ENCODE results near the gene BARD1.
"Not testable (repeated sequence)": the region's sequence is repeated elsewhere in the genome, so short reads cannot be mapped to it uniquely, and the experiment has no call there.

The BARD1 gene

DNA sequence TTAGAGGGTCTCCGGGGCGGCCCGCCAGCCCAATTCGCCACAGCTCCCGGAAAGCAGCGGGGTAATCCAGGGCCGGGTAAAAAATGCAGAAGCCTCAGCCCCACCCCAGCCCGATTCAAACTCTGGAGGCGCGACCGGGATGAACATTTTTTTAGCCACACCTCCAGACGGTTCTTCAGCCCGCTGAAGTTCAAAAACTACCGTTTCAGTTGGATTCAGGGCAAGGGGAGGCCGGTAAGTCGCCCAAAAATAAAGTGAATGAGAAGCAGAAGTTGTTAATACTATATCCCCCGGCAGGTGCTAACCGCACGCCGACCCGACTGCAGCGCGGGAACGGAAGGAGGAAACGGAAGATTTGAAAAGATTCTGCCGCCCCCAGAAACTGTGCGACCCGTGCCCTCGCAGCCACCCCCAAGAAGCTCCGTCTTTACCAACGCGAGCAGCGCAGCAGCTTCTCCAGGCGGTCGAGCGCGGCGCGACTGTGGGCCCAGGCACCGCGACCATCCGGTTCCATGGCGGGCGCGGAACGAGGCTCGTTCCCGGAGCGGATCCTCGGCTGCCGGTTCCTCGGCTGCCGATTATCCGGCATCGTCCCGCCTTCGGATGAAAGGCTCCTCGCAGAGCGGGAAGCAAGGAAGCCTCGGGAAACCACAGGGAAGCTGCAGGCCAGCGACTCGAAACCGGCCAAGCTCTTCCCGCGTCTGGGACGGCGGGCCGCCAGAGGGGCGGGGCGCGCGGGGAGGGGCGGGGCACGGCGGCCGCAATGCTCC is at the start of gene BARD1:
Gene BARD1, minus strand, starts transcription at position 703 of the 770 bp plus-strand sequence. Its CDS starts 114 bp downstream, at position 589.
- ATAC-seq = peak; percentile 17 to 18

DNA sequence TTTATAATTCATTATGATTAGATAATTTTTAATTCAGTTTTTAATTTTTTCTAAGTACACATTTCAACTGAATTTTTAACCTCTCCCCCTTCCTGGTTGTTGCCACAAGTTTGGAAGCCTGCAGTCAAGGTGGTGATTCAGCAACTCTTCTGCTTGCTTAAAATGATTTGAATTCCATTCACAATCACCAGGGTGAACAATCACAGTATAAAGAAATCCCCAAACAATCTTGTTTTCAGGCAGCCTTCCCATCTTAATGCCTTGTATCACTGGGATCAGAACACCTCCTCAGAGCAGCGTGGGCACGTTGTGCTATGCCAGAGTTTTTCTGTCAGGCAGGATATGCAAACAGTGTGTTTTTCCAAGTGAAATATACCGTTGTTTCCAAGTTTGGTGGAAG is 46.7 kb upstream of the BARD1 start:
- ATAC-seq = no peak

DNA sequence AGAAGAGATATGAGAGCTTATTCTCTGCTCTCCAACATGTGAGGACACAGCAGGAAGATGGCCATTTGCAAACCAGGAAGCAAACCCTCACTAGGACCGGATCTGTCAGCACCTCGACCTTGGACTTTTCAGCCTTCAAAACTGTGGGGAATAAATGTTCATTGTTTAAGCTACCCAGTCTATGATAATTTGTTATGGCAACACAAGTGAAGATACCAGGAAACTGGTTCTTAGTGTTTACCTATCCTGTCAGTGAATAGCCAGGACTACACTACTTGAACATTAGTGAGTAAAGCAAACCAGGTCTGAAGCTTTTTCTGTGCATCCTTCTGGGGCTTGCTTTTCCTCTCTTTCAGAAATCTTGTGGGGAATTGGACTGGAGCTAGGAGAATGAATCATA is 44.4 kb upstream of the BARD1 start:
- ATAC-seq = no peak

DNA sequence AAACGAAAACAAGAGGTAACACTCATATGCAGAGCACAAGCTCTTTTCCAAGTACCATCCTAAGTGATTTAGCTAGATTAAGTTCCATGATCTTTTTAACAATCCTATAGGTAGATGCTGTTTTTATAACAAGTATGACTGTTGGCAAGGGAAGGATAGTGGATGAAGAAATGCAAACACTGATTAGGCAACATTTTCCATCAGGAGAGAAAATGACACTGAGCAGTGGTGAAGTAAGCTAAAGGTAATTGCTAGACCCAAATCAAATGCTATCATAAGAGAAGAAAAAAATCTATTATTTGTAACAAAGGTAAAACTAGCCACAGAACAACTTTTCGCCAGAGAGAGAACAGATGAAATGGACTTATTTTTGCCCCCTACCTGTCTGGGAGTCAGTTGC is 34.3 kb upstream of the BARD1 start:
- no peak for ATAC-seq

DNA sequence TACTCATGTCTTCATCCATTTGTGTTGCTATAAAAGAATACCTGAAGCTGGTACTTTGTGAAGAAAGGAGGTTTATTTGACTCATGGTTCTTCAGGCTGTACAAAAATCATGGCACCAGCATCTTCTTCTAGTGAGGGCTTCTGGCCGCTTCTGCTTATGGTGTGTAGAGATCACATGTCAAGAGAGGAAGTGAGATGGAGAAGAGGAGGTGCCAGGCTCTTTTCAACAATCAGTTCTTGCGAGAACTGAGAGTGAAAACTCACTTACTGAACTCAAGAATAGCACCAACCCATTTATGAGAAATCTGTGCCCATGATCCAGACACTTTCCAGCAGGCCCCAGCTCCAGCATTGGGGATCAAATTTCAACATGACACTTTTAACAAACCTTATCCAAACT is 30.0 kb upstream of the BARD1 start:
- ATAC-seq = no peak

DNA sequence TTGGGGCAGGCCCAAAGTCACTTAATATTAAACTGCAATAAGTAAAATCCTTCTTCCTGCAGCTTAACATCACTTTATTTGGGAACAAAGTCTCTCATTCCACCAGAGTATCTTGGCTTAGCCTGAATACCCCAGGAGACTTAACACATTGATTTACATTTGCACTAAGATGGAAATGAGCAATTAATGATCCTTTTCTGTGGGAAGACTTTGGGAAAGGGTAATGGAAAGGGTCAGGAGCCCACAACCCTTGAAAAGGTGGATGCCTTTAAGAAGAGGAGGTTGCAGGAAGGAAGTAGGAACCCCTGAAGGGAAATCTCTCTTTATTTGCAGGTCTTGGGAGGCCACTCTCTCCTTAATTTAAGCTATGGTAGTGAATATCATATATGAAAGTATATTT is 28.0 kb upstream of the BARD1 start:
- ATAC-seq = no peak

DNA sequence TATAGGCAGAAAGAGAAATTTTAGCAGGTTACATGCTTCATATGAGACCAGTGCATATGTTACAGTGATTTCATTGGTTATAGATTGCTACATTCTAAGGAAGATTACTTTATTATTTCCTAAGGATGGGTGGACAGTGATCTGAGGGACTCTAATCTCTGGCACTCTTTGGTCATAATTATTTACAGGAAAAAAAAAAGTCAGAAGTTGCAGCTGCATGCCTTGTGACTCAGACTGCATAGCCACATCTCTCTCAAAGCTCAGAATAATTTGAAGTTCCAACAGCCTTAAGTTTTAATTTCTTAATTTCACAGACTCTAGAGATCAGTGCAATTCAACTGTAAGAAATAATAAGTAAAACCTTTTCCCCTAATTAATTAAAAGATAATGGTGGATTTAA is 27.1 kb upstream of the BARD1 start:
- ATAC-seq = no peak

DNA sequence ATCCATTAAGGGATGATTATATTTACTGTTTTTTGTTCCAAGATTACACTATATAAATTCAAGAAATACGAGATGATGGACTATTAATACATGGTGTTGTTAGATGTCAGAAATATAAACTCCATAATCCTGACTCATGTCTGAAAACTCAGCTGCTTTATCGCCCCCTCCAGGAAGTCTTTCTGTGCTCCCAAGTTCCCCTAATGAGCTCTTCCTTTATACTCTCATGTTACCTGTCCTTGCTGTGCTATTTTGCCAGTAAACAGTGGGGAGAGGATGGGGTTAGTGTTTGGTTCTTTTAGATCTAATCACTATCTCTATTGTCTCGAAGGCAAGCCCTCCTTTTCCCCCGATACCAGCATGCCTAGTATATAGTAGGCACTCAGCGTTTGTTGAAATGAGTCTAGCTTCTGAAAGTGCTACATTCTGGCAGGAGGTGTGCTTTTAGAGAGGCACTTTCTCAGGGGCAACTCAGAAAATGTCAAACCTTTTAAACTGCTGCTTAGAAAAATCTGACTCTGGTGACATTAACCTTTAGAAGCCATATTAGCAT is 21.4 kb upstream of the BARD1 start:
- ATAC-seq = peak; percentile 21 to 33

DNA sequence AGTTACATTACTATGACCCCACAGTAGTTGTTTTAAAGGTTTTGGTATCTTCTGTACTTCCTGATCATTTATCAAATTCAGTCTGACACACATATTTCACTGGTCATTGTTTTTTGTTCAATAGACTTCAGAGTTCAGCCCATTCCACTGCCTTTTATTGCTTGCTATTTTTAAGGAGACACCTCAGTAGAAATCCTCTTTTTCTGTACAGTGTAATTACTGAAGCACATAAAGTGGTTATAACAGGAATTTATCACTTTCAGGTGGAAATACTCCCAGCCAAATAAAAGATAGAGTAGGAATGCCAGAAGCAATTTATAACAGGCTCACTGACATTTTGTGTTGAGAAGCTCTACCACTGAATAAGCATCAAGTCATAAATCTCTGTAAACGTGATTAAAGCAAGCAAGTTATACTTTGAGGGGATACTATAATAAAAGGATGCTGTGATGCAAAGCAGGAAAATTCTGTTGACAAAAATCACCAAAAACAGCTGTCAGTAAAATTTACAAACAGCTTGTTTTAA is 6.6 kb upstream of the BARD1 start:
- no peak for ATAC-seq

DNA sequence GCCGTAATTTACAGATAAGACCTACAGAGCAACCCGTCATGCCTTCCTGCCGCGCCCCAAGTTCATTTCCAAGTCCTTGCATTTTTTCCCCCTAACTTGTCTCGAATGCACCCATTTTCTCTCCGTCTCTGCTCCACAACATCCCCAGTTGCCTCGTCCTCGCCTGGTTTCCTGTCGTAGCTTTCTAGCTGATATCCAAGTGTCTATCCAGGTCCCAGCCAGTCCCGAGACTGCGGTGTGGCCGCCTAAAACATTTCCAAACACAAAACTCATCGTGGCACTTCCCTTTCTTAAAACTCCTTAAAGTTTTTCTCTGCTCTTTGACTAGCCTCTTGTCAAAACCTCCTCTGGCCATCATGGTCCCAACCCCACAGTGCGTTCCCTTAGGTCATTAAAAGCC is 1.2 kb upstream of the BARD1 start:
- no peak for ATAC-seq

DNA sequence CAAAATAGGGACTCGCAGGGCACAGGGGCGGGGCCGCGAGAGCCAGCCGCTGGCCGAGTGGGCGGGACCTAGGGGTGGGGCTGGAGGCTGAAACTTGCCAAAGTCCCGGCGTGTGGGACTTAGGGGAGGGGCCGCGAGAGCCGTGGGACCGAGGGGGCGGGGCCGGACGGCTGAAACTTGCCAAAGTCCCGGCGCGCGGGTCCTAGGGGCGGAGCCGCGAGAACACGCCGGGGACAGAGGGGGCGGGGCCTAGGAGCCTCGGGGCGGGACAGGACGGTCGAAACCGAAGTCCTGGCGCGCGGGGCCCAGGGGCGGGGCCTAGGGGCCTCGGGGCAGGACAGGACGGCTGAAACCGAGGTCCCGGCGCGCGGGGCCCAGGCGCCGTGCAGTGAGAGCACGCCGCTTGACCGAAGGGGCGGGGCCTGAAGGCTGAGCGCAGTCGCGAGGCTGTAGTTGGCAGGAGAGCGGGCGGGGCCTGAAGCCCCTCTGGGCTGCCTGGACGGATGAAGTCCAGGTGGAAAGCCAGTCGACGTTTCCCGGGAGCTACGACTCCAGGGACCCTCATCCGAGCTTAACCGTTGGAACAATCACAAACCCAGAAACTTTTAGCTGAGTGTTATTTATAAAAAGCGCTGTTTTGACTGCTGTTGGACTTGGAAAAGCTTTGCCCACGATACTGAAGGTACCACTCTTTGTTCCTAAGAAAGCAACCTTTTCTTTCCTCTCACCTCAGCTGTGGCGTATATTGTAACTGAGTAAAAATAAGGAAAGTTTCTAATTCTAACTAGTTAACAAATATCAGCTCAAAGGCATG is 475 bp upstream of the BARD1 start:
- ATAC-seq = peak; percentile 83 to 86

DNA sequence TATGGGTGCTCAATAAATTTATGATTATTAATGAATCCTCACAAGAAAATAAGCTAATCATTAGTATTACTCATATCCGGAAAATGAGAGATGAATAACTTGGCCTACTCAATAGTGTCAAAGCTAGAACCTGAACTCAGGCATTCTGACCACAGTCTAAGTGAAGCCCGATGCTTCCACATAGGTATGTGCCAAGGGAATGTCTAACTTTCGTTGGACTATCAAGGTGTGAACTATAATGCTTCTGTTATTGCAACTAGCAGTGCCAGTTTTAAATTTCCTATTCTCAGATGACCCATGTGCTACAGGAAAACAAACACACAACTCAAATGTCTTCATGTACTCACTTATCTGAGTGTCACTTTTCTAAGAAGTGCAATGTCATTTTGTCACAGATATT is 1.8 kb downstream of the BARD1 start:
- ATAC-seq = no peak

DNA sequence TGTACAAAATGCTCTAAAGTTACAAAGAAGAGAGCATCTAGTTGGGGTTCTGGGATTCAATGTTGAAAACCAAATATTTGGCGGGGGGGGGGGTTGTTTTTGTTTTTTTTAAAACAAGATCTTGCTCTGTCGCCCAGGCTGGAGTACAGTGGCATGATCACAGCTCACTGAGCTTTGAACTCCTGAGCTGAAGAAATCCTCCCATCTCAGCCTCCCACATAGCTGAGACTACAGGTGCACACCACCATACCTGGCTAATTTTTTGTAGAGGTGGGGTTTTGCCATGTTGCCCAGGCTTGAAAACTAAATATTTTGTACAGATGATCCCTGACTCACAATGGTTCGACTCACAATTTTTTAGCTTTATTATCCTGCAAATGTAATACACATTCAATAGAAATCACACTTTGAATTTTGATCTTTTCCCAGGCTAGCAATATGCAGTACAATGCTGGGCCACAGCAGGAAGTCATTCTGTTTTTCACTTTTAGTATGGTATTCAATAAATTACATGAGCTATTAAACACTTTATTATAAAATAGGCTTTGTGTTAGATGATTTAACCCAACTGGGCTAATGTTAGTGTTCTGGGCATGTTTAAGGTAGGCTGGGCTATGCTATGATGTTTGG is 7.6 kb downstream of the BARD1 start:
- no peak for ATAC-seq

DNA sequence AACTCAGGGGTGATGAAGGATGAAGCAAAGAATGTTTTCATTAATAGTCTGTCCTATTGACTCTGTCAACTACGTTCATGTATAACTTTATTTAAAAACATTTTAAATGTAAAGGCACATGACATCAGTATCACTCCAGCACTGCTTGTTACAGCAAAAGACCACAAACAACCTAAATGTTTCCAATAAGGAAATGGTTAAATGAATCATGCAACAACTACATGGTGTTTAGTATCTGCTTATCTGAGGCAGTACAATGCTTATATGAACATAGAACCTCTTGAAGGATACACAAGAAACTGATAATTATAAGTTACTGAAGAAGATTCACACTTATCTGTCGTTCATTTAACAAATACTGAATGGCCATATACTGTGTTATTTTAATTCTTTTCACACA is 8.4 kb downstream of the BARD1 start:
- ATAC-seq = peak; percentile 37 to 63

DNA sequence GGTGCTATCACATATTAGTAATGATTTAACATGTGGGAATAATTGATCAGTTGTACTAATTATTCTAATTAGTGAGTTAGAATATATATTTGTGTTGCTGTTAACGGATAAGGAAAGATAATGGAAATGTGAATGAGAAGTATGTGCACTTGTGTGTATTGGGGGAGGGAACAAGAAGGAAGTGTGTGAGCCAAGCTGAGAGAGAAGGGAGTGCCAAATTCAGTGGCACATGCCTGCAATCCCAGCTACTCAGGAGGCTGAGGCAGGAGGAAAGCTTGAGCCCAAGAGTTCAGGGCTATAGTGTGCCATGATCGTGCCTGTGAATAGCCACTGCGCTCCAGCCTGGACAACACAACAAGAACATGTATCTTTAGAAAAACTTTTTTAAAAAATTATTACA is 9.3 kb downstream of the BARD1 start:
- ATAC-seq = no peak

DNA sequence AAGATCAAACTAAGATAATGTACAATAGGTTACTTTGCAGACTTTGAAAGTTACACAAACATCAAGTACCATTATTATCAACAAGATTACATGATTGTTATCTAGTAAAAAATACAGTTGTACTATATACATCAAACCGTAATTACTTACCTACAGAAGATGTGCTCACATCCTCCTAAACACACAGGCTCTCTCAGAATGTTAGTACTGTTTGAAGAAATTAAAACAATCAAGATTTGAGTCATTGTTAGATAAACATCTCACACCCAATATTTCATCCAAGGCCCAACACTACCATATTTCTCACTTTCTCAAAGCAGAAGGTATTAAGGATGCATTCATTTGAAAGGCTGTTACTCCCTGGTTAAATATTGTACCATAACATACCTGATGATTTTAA is 12.6 kb downstream of the BARD1 start:
- peak; percentile 59 to 68 for ATAC-seq

DNA sequence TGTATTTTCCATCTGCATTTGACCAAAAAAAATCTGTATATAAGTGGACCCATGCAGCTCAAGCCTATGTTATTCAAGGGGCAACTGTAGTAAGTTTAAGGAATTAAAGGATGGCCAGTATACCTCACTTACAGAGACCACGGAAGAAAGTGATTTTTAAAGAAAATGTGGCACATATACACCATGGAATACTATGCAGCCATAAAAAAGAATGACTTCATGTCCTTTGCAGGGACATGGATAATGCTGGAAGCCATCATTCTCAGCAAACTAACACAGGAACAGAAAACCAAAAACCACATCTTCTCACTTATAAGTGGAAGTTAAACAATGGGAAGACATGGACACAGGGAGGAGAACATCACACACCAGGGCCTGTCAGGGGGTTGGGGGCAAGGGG is 26.3 kb downstream of the BARD1 start:
- not testable (repeated sequence) for ATAC-seq

DNA sequence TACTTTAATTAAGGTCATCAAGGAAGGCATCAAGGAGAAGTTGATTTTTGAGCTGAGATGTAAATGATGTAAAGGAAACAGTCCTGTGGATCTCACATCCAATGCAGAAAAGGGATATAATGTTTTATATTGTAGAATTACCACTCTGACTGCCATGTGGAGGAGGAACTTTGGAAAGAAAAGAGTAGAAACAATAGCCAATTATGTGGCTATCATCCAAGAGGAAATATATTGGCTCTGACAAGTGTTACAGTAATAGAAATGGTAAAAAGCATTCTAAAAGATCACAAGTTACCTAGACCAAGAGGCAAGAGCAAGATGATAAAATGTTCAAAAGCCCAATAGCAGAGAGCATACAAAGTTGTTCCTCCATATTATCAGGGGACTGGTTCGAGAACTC is 26.8 kb downstream of the BARD1 start:
- ATAC-seq = no peak

DNA sequence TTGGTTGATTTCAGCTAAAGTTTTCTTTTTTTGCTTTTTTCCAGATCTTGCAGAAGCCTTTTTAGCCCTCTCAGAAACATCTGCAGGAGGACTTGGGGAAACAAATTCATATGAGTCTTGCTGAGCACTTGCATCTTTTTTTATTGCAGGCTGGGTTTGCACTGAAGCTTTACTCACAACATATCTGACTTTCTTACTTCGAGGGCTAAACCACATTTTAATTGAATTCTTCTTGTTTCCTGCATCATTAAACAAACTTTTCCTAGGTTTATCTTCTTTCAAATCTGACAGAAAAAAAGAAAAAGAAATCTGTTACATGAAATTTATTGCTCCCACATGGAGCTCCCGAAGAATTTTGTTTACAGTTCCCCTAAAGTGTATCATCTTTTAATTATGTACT is 28.3 kb downstream of the BARD1 start:
- no peak for ATAC-seq

DNA sequence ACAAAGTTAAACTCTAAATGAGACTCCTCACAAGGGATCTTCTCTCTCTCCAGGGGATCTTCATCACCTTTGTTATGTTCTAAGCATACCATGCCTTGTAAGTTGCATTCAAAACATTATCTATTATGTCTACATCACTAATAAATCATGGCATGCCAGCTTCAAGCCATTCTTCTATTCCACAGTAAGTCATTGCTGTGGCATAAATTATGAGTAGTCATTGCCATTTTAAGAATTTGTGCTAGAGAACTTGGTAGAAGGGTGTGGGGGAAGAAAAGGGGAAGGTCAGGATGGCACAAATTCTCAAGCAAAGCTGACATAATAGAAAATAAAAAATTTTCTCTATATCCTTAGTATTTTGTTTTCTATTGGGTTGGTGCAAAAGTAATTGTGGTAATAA is 33.5 kb downstream of the BARD1 start:
- no peak for ATAC-seq

DNA sequence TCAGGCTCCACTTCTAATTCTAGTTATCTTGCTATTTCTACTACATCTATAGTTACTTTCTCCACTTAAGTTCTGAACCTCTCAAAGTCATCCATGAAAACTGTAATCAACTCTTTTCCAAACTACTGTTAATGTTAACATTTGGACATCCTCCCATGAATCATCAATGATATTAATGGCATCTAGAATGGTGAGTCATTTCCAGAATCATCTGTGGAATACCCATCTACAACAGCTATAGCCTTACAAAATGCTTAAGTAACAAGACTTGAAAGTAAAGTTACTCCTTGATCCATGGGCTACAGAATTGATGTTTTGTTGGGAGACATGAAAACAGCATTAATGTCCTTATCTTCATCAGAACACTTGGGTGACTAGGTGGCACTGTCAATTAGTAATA is 35.4 kb downstream of the BARD1 start:
- ATAC-seq = peak in 1 of 2 donors; percentile 38

DNA sequence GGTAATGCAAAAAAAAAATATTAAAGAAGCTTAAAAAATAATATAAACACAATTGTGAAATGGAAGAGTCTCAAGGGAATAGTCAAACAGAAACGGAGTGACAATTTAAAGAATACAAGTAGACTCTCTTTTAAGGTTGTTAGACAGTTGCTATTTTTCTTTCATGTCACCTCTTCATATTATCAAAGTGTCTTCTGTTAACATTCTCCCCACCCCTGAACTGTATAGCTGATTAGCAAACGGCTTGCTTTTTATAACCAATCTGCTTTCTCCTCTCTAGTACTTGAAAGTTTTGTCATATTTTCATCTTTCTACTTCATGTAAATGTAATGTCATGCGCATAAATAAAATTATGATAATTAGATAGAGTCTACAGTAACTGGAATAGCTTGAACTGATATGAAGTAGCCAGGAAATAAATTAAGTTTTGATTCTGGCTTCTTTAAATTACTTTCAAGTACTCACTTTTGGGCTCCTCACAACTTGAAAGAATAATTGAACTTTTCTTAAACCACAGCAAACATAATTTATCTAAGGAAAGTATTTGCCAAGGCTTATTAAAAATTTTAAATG is 37.0 kb downstream of the BARD1 start:
- no peak for ATAC-seq

DNA sequence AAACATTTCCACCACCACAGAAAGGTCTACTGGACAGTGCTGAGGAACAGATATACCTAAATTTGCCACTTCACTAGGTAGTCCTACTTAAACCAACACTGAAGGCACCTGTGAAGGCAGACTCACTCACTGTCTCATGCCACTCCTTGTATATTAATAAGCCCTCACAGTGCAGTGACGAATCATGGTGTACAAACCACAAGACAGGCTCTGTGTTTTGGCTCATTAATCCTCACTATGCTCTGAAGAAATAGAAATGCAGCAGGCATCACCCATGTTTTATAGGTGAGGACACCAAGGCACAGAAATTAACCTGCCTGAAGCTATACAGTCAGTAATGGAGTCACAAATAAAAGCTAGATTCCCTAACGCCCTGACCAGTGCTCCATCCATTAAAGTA is 44.3 kb downstream of the BARD1 start:
- ATAC-seq = peak; percentile 28 to 43
